HG02884 (cell line): Measurements from ENCODE around the gene RNF6.

Experiments
- ATAC-seq: cut with Tn5 transposase; IDR thresholded peaks from one replicate; pipeline ENCODE4 v1.9.1; 2021; ENCODE audit warnings: mild to moderate bottlenecking, moderate library complexity; ENCODE audit not compliant: unreplicated experiment

RNF6 gene

GRCh38 chr13:26227166-26227971 lies 5.3 kb upstream of the RNF6 start:
- no peak for ATAC-seq

GRCh38 chr13:26225896-26226617 lies 3.9 kb upstream of the RNF6 start:
- no peak for ATAC-seq

GRCh38 chr13:26222520-26223046 lies 469 bp upstream of the RNF6 start:
- ATAC-seq, result peak; percentile 34

GRCh38 chr13:26221399-26221720 lies 754 bp downstream of the RNF6 start:
- no peak for ATAC-seq

GRCh38 chr13:26220575-26220974 lies 1.5 kb downstream of the RNF6 start:
- no peak for ATAC-seq

- ATAC-seq, result no peak
Observed at GRCh38 chr13:26219726-26220125, 2.4 kb downstream of the RNF6 start.

GRCh38 chr13:26216042-26216441 lies 6.1 kb downstream of the RNF6 start:
- no peak for ATAC-seq

- no peak for ATAC-seq
Observed at GRCh38 chr13:26213982-26214381, 8.1 kb downstream of the RNF6 start.

- ATAC-seq, result no peak
Observed at GRCh38 chr13:26213345-26213744, 8.8 kb downstream of the RNF6 start.

- no peak for ATAC-seq
Observed at GRCh38 chr13:26208287-26208686, 13.8 kb downstream of the RNF6 start.

GRCh38 chr13:26202365-26202972 lies 19.6 kb downstream of the RNF6 start:
- no peak for ATAC-seq

GRCh38 chr13:26200811-26201210 lies 21.3 kb downstream of the RNF6 start:
- ATAC-seq, result no peak

GRCh38 chr13:26198116-26198515 lies 24.0 kb downstream of the RNF6 start:
- ATAC-seq, result no peak

GRCh38 chr13:26197298-26197697 lies 24.8 kb downstream of the RNF6 start:
- ATAC-seq, result no peak

- no peak for ATAC-seq
Observed at GRCh38 chr13:26186995-26187394, 35.1 kb downstream of the RNF6 start.

GRCh38 chr13:26186118-26186870 lies 35.8 kb downstream of the RNF6 start:
- ATAC-seq, result peak; percentile 72

- no peak for ATAC-seq
Observed at GRCh38 chr13:26185720-26186117, 36.4 kb downstream of the RNF6 start.

GRCh38 chr13:26184791-26185250 lies 37.3 kb downstream of the RNF6 start:
- peak; percentile 31 for ATAC-seq

- no peak for ATAC-seq
Observed at GRCh38 chr13:26183416-26183815, 38.7 kb downstream of the RNF6 start.

- no peak for ATAC-seq
Observed at GRCh38 chr13:26179344-26179743, 42.8 kb downstream of the RNF6 start.

GRCh38 chr13:26168835-26169234 lies 53.3 kb downstream of the RNF6 start:
- ATAC-seq, result no peak
